Measurements from ENCODE around the gene GFY. TPM values are rescaled to one million over a fixed set of nuclear protein-coding genes. Genes with fewer than 3 reads are reported as not detected.

The GFY gene
- total and polyA plus RNA-seq, 9 of the 15 experiments (the other 6 are each of a cell fraction or from before 2014, with no cell fraction given), result 0.06 to 0.40 (median 0.19) TPM; not detected in 3

GRCh38 chr19:49473868-49474541 is 48.8 kb downstream of the GFY start, which contains the start of gene FLT3LG (continued):
- TF ChIP-seq MIER1 (IDR thresholded peaks at IDR 0.05; ENCODE audit: low read depth) (no peak), ARID3B (CRISPR knock-in tag; IDR thresholded peaks at IDR 0.05; ENCODE audit: borderline replicate concordance) (no peak), E2F6 (IDR thresholded peaks at IDR 0.05; ENCODE audit: borderline replicate concordance in 1 of 2, extremely low read depth in 1 of 2, insufficient read depth in 1 of 2, insufficient read length in 1 of 2, low read depth in 1 of 2, low read length in 1 of 2, poor library complexity in 1 of 2, severe bottlenecking in 1 of 2) (peak; percentile 54 to 63), MTA1 (IDR thresholded peaks at IDR 0.05; ENCODE audit: borderline replicate concordance) (no peak), ZNF347 (CRISPR knock-in tag; IDR thresholded peaks at IDR 0.05; ENCODE audit: low read depth) (no peak), ARID4B (CRISPR knock-in tag; IDR thresholded peaks at IDR 0.05) (peak; percentile 72), NEUROD1 (IDR thresholded peaks at IDR 0.05; ENCODE audit: borderline replicate concordance, low read depth, low read length, partially characterized antibody) (peak; percentile 49), DACH1 (IDR thresholded peaks at IDR 0.05; ENCODE audit: partially characterized antibody) (no peak), ZNF512 (tag; IDR thresholded peaks at IDR 0.05) (no peak), CHD2 (IDR thresholded peaks at IDR 0.05; ENCODE audit: low read depth, low read length) (no peak), SOX6 (IDR thresholded peaks at IDR 0.05) (peak; percentile 41; the same call in 1 of the 2 replicates), ZNF263 (CRISPR knock-in tag; IDR thresholded peaks at IDR 0.05; ENCODE audit: borderline replicate concordance) (peak; percentile 3; the same call in 1 of the 2 replicates)
- TF ChIP-seq, protein P1, sequence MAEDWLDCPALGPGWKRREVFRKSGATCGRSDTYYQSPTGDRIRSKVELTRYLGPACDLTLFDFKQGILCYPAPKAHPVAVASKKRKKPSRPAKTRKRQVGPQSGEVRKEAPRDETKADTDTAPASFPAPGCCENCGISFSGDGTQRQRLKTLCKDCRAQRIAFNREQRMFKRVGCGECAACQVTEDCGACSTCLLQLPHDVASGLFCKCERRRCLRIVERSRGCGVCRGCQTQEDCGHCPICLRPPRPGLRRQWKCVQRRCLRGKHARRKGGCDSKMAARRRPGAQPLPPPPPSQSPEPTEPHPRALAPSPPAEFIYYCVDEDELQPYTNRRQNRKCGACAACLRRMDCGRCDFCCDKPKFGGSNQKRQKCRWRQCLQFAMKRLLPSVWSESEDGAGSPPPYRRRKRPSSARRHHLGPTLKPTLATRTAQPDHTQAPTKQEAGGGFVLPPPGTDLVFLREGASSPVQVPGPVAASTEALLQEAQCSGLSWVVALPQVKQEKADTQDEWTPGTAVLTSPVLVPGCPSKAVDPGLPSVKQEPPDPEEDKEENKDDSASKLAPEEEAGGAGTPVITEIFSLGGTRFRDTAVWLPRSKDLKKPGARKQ (CRISPR knock-in tag; IDR thresholded peaks at IDR 0.05), result no peak
- TF ChIP-seq, protein P2, sequence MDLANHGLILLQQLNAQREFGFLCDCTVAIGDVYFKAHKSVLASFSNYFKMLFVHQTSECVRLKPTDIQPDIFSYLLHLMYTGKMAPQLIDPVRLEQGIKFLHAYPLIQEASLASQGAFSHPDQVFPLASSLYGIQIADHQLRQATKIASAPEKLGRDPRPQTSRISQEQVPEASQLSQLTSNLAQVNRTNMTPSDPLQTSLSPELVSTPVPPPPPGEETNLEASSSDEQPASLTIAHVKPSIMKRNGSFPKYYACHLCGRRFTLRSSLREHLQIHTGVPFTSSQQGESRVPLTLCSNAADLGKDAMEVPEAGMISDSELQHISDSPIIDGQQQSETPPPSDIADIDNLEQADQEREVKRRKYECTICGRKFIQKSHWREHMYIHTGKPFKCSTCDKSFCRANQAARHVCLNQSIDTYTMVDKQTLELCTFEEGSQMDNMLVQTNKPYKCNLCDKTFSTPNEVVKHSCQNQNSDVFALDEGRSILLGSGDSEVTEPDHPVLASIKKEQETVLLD (IDR thresholded peaks at IDR 0.05), result no peak
